ENCODE measurements around the gene EFCAB8.
"Not testable (repeated sequence)": the region's sequence is repeated elsewhere in the genome, so short reads cannot be mapped to it uniquely, and the experiment has no call there.

The EFCAB8 gene

DNA sequence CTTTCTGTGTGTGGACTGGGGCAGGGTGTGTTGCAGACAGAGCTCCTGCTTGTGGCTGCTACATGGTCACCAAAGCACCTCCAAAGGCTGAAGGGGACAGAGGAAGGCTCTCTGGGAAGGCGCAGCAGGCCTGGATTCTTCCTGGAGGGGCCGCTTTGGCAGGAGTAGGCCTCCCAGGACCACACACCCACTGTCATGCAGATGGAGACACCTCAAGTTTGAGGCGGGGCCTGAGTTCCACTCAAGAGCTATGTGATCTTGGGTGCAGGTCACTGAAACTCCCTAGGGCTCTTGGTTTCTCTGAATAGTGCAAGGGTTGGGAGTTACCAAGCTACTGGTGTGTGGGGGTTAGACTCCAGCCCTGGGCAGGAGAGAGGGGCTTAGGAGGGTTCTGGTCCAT is 27.9 kb downstream of the EFCAB8 start:
- DNase-seq (ENCODE audit: extremely low read depth in 1 of 2, low read depth in 1 of 2) = no peak

DNA sequence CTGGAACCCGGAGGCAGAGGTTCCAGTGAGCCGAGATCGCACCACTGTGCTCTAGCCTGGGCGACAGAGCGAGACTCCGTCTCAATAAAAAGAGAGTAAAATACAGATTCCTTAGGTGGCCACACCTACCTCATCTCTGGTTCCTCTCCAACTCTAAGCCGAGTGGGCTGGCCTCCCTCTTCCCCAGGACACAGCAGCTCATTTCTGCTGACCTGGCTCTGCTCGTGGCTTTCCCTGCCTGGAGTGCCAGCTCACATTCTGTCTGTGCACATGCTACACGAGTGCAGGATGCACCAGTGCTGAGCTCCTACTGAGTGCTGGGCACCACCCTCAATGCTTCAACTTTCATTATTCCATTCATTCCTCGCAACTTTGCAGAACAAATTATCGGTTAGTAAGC is 28.8 kb downstream of the EFCAB8 start:
- DNase-seq (ENCODE audit: extremely low read depth in 1 of 2, low read depth in 1 of 2) = no peak

DNA sequence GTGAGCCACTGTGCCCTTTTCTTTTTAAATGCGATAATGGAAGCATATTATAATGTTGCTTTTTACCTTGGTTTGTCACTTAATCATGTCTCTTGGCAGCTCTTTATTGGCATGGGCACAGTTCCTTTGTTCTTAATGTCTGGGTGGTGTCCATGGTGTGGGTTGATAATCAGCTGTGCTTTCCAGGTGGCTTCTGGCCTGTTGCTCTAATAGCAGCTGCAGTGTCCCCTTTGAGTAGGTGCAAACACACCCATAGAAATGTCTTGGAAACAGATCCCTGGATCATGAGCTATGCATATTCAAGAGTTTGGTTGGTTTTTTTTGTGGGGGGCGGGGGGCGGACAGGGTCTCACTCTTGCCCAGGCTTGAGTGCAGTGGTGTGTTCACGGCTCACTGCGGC is 29.9 kb downstream of the EFCAB8 start:
- DNase-seq (ENCODE audit: extremely low read depth in 1 of 2, low read depth in 1 of 2) = no peak

DNA sequence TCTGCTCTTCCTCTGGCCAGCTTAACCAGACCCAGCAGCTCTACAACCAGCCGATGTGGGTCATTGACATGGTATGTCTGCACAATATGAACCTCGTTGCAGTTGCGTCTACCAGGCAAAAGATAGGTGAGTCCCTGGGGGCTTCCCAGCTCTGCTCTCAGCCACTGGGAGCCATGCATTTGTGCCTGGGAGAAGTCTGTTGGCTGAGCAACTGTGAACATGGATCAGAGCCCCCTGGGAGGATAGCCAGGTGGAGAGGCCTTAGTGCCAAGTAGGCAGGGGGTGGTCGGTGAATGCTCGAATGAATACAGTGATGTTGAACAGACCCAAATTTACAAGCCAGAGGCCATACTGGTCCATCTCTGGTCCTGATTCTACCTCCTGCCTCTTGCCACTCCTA is 30.6 kb downstream of the EFCAB8 start:
- no peak for DNase-seq (ENCODE audit: extremely low read depth in 1 of 2, low read depth in 1 of 2)

DNA sequence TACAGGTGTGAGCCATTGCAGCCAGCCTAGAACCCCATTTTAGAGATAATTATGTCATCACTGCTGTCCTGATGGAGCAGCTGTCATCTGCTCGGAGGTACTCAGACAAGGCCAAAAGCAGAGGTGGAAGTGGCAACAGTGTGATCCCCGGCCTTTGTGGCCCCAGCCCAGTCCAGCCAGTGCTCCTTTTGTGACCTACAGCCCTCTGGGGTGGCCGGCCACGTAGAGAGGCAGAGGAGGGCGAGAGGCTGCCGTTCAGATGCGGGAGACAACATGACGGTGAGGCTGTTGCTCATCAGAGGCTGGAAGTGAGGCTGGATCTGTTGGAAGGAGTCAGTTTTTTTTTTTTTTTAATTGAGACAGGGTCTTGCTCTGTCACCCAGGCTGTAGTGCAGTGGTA is 32.8 kb downstream of the EFCAB8 start:
- DNase-seq (ENCODE audit: extremely low read depth in 1 of 2, low read depth in 1 of 2) = no peak

DNA sequence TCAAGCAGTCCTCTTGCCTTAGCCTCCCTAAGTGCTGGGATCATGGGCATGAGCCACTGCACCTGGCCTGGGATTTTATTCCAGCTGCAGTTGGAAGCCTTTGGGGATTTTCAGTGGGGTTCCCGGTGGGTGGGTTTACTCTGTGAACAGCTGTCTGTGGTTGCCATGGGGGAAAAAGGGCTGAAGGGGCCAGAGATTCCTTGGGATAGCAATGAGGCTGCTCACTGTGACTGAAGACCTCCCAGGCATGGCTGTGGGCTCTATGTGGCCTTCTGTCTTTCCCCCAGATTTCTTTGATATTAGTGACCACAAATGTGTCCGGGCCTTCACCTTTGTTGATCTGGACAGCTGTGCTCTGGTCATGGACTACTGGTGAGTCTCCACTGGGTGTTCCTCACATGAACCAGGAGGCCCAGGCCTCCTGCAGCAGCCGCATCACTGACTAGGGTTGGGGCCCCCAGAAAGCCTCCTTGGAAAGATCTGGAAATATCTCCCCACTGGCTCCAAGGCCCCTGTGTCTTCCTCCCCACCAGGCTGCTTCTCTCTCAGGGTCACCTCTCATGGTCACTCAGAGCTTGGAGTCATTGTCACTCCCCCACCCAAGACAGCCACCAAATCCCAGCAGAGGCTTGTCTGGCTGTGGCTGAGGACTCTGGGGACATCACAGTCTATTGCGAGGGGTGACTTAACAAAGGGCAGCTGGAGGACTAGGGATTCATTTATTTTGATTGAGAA is 33.4 kb downstream of the EFCAB8 start:
- no peak for DNase-seq (ENCODE audit: extremely low read depth in 1 of 2, low read depth in 1 of 2)

DNA sequence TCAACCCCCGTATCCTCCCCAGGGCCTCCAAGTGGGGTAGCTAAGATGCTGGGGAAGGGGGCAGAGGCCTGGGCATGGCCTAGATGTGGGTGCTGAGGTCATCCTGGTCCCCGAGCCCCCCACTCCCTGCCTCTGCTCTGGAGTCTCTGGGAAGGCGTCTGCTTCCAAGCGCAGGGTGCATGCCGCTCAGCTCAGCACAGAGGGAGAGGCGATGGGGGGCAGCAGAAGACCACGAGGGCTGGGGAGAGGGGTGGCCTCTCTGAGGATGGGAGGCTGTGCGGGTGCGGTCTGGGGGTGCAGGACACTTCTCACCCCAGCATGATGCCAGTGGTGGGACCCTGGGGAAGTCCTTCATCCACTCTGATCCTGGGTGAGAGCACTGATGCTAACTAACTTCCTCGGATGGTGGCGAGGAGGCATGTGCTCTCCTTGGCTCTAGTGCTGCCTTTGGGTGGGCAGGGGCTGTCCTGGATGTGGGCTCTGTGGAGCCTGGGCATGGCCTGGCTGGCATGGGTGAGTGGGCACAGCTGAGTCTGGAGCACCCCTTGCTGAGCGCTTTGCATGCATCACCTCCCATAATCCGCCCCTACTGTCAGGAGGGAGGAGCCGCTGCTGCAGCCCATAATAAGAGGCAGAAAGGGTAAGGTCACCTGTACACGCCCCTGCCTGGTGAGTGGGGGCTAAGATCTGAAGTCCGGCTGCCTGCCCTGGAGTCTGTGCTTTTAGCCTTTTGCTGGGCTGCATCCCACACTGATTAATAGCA is 34.7 kb downstream of the EFCAB8 start:
- no peak for DNase-seq (ENCODE audit: extremely low read depth in 1 of 2, low read depth in 1 of 2)

DNA sequence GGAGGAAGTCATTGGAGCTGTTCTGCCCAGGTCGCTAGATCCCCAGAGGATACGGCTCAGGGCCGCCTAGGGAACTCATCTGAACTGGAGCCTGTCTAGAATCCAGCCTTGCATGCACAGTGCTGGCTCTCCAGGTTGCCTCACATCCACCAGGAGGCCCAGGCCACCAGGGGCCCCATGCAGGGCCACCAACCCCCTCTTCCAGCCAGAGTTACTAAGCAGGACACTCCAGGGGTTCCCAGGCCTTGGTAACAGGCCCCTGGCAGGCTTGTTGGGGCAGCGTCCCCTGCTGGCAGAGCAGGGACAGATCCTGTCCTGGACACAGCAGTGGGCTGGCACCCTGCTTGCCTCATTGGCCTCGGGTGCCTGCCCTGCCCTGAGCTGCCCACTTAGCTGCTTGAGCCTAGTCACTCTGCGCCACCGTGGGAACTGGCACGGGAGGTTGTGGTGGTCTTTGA is 35.3 kb downstream of the EFCAB8 start:
- no peak for DNase-seq (ENCODE audit: extremely low read depth in 1 of 2, low read depth in 1 of 2)

DNA sequence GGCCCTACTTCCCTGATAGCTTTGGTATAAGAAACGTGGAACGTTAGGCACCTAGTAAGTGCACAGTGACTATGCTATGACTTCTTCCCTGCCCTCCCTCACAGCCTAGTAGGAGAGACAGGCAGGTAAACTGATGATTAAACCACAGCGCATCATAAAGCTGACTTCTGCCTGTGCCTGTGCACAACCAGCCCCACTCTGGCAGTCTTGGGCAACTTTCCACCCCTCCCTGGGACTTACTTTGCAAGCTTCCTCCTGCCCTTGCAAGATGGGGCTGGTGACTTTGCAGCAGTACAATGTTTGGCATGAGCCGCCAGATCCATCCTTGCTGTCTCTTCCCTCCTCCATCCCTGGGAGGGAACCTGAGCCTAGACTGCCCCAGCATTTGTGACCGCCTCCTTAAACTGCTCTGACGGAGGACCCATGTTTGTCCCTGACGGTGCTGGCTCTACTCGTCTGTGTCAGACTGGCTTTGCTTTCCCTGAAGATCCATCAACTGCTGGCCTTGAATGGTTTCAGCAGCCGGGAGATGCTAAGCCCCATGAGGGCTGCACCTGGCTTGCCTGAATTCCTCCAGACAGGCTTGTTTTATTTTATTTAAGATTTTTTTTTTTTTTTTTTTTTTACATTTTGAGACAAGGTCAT is 36.1 kb downstream of the EFCAB8 start:
- DNase-seq (ENCODE audit: extremely low read depth in 1 of 2, low read depth in 1 of 2) = no peak

DNA sequence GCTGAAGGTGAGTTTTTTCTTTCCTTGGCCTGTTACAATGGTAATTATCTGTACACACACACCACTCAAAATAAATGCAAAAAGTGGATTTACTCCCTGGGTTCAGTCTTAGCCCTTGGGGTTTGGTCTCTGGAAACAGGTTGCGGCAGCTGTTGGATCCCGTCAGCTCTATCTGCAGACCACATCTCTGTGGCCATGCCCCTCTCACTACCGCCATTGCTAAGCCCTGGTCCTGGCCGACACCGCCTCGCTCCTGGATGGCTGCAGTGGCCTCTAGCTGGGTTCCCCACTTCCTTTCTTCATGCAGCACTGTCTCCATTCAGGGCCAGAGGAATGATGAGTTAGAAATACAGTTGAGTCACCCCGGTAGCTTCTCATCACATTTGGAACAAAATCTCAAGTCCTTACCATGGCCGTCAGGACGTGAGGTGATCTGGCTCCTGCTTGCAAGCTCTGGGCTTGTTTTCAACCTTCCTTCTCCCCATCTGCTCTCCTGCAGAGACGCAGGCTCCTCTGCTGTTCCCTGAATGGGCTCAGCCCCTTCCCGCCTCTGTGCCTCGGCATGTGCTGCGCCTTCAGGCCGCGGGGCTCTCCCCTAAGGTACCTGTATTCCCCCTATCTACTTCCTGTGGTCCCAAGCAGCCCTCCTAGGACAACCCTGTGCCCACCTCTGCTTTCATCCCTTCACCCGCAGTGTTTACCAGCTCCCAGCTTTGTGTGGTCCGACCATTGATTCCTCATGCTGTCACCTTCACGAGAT is 38.0 kb downstream of the EFCAB8 start:
- DNase-seq (ENCODE audit: extremely low read depth in 1 of 2, low read depth in 1 of 2) = no peak

DNA sequence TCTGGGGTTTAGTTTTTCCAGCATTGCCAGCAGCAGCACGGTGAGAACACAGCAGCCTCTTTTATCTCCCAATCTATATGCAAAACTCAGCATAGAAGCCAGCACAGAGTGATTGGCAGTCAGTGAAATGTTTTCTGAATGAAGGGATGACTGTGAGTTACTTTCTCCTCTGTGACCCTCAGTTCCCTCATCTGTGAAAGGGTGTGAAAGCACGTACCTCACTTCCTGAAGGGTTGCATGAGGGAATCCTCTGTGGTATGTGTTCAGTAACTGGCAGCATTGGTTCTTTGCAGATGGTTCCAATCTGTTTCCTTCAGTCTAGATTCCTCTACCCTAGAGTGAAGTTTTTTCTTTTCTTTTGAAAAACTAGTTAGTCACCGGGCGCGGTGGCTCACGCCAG is 40.0 kb downstream of the EFCAB8 start:
- DNase-seq (ENCODE audit: extremely low read depth in 1 of 2, low read depth in 1 of 2) = no peak

DNA sequence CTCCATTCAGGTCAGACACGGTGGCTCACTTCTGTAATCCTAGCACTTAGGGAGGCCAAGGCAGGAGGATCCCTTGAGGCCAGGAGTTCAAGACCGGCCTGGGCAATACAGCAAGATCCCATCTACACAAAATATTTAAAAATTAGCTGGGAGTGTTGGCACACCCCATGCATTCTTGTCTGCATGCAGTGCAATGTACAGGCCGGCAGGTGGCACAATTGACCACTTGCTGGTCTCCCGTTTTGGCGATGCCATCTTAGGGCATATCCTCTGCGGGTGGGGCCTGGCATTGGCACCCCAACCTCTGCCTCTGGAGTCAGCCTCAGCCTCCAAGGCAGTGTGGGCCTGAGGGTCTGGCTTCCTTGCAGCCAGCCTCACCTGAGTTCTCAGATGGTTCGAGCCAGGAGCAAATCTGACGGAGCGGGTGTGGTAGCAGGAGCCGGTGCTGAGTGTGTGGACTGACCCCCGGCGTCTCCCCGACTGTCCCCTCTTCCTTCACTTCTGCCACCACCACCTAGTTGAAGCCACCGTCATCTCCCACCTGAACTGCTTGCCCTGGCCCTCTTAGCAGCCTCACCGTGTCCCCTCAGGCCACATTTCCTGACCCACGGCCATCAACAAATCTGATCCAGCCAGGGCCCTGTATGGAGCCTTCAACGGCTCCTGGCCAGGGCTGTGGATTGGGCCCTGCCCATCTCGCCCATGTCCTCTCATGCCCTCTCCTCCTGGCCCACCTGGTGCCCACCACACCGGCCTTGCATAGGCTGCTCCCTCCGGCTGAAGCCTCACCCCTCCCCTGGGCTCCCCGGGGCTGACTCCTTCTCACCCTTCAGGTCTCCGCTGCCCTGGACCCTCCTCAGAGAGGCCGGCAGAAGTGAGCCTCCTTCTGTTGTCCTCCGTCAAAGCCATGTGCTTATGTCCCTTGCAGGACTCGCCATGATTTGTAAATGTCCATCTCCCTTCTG is 44.0 kb downstream of the EFCAB8 start:
- DNase-seq (ENCODE audit: extremely low read depth in 1 of 2, low read depth in 1 of 2) = peak; percentile 27 to 56

DNA sequence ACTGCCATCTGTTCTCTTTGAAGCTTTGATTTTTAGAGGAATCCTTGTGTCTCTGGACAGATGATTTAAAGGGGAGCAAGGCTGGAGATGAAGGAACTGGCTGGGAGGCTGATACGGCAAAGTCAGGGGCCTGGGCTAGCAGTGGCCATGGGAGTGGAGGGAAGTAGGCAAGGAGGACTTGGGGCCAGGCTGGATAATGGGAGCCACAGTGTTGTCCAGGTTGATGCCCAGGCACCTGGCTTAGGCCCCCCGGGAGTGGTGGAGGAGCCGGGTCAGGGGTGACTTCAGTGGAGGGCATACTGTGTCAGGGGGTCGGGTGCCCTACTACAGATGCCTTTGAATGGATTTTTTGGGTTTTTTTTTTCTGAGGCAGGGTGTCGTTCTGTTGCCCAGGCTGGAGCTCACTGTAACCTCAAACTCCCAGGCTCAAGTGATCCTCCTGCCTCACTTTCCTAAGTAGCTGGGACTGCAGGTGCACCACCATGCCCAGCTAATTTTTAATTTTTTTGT is 45.0 kb downstream of the EFCAB8 start:
- DNase-seq (ENCODE audit: extremely low read depth in 1 of 2, low read depth in 1 of 2) = no peak

DNA sequence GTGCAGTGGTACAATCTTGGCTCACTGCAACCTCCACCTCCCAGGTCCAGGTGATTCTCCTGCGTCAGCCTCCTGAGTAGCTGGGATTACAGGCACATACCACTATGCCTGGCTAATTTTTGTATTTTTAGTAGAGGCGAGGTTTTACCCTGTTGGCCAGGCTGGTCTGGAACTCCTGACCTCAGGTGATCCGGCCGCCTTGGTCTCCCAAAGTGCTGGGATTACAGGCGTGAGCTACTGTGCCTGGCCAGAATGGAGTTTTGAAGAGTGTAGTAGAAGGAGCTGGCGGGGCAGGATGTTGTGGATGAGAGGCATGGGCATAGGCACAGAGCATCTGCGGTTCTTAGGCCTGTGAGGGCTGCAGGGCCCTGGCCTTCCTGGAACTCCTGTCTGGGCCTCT is 46.0 kb downstream of the EFCAB8 start:
- DNase-seq (ENCODE audit: extremely low read depth in 1 of 2, low read depth in 1 of 2) = not testable (repeated sequence)

DNA sequence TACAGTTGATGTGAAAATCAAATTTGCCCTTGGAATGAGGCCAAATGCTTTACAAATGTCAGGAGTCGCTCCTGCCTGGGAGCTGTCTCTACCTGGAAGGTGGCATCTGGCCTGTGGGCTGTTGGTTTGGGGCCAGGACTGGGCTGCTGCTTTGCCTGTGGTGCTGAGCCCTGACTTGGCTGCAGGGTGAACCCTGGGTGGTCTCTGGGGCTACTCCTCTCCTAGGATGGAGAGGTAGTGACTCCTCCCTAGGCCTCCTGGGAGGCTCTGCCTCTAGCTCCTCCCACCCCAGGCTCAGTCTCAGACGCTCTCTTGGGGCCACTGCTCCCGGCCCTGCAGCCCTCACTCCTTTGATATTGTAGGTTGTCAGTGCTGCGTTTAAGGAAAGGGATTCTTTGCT is 47.5 kb downstream of the EFCAB8 start:
- no peak for DNase-seq (ENCODE audit: extremely low read depth in 1 of 2, low read depth in 1 of 2)

DNA sequence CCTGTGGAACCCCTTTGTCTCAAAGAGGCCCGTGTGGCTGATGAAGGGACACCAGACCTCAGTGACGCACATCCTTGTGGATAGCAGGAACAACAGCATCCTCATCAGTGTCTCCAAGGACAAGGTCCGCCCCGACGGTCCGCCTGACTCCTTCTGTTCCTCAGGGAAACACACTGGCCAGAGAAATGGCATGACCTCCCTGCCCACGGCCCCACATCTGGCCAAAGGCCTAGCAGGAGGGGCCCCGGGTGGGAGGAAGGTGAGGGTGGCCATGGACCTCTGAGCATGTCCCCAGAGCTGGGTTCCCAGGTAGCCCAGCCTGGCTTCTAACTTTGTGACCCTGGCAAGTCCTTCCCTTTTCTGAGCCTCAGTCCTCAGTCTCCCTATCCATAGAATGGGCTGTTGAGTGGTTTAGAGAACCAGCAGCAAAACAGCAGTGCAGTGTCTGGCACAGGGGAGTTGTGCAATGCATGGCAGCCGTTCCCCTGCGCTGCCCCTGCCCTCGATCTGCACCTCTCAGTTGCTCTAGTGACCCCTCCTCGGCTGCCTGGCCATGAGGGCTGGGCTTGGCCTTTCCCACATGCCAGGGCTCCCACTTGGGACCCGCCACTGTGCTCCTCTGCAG is 48.3 kb downstream of the EFCAB8 start:
- DNase-seq (ENCODE audit: extremely low read depth in 1 of 2, low read depth in 1 of 2) = no peak

DNA sequence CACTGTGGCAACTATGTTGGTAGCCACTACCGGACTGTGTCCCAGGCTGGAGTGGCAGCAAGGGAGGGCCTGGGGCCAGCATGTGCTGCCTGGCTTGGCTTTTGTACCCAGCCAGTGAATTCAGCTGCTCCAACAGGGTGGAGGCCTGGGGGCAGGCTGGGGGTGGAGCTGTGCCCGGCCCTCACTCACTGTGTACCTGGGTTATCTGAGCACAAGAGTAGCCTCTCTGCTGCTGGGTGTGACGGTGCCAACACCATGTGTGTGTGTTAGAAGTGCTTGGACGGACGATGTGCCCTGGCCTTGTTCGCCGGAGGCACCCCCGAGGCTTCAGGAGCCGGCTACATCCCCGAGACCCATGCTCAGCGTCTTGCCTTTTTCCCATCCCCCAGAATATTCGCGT is 49.2 kb downstream of the EFCAB8 start:
- no peak for DNase-seq (ENCODE audit: extremely low read depth in 1 of 2, low read depth in 1 of 2)

DNA sequence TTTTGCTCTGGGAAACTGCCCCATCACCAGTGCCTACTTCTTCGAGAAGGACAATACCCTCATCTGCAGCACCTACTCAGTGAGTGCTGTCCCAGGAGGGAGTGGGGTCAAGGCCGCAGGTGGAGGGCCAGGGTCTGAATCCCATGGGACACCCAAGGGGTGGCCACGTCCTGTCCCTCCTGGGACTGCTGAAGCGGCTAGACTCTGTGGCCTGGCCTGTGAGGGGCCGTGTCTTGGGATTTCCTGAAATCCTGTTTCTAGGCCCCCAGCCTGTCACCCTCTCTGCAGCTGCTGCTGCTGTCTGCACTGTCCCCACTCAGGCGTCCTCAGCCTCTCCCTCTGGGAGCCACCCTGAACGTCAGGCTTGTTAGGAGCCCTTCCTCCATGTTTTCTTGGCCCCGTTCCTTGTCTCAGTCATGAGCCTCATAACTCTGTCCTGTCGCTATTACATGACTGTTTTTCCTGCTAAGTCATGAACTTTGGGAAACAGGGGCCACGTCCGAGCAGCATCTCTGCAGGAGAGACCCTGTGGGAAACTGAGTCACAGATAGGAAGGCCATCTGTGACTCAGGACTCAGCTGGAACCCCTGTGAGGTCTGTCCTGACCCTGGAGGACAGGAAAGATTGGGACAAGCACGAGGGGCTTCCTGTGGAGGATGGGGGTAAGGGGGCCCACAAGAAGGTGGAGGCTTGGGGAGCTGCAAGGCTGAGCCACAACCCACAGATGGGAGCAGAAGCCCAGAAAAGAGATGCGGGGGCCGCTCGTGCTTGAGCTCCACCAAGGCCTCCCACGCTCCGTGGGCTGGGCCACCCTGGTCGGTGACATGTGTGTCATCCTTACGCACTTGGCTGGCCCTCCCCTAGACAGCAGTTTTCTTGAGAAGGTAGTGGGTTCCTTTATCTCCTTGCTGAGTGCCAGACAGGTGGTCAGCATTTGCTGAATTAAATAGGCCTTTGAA is 49.9 kb downstream of the EFCAB8 start:
- no peak for DNase-seq (ENCODE audit: extremely low read depth in 1 of 2, low read depth in 1 of 2)
